Uterus (tissue), 2 donors: ENCODE measurements around the gene FOLR1.

Experiments used
- CTCF ChIP-seq, 4 experiments: fragments of 200-600 bp in 2 of 4; fragments of 450-650 bp in 2 of 4; sonication (generic) in 2 of 4; IDR thresholded peaks; one replicate each; pipeline ENCODE4 v1.5.1; 2016 to 2019; ENCODE audit warnings: antibody characterized with exemption in 4 of 4, mild to moderate bottlenecking in 2 of 4, moderate library complexity in 1 of 4
- POLR2A ChIP-seq, 2 donors: fragments of 450-650 bp; IDR thresholded peaks; one replicate each; pipeline ENCODE4 v1.6.1; 2016; ENCODE audit warnings: antibody characterized with exemption in 2 of 2, mild to moderate bottlenecking in 1 of 2, moderate library complexity in 1 of 2

GRCh38 chr11:72228844-72229231 lies 36.9 kb downstream of the FOLR1 start:
- TF ChIP-seq CTCF (IDR thresholded peaks at IDR 0.05) (no peak), POLR2A (IDR thresholded peaks at IDR 0.05) (no peak)
